Endometrial microvascular endothelial cells (primary cell): ENCODE results near the gene ATXN3. TPM values are rescaled to one million over a fixed set of nuclear protein-coding genes. Genes with fewer than 3 reads are reported as not detected.

Source experiments
- in situ Hi-C: cut with HindIII; loops from 2 replicates; pipeline ENCODE4 v1.10.0; 2017; ENCODE audit warnings: low sequenced_read_pairs, low pct_unique_long_range_greater_than_20kb; ENCODE audit errors: inconsistent ontology term
- total RNA-seq: library from RNA; depleted of rRNA; stranded (reverse); fragments of >200 nt; gene quantifications from one replicate; pipeline ENCODE4 v1.2.3, GENCODE V29; 2015; ENCODE audit errors: inconsistent ontology term

ATXN3 gene
- total RNA-seq, 1 donor from 2014 or later: 74.9 TPM

GRCh38 chr14:92021523-92021922 is 84.9 kb downstream of the ATXN3 start:
- in situ Hi-C loops: no loop called here

- in situ Hi-C loops: no loop called here
These were observed 92.3 kb downstream of the ATXN3 start for GRCh38 chr14:92014040-92014439.

- in situ Hi-C loops: no loop called here
These were observed 94.1 kb downstream of the ATXN3 start for GRCh38 chr14:92012121-92012748.

GRCh38 chr14:92010644-92011043 is 95.7 kb downstream of the ATXN3 start:
- in situ Hi-C loops: no loop called here

- in situ Hi-C loops: no loop called here
These were observed 96.8 kb downstream of the ATXN3 start for GRCh38 chr14:92009604-92010003.

Other genes starting within 250 kb of the ATXN3 start
- not detected for gene TC2N, start 239.0 kb downstream of the ATXN3 start, total RNA-seq
- gene FBLN5, start 158.9 kb downstream of the ATXN3 start, total RNA-seq: 0.28 TPM
- 11.4 TPM for gene TRIP11, start 66.5 kb downstream of the ATXN3 start, total RNA-seq
- gene NDUFB1, start 15.1 kb upstream of the ATXN3 start, total RNA-seq: 634 TPM
- gene CPSF2, start 15.4 kb upstream of the ATXN3 start, total RNA-seq: 76.0 TPM
- not detected for gene SLC24A4, start 216.6 kb upstream of the ATXN3 start, total RNA-seq